Mononuclear cell (primary cell): ENCODE results near the gene WHRN. TPM values are rescaled to one million over a fixed set of nuclear protein-coding genes. Genes with fewer than 3 reads are reported as not detected.

Experiments
- H3K27me3 ChIP-seq: 2 replicates; pipeline ENCODE4 v1.6.0; 2011; ENCODE audit warnings: low read length, control low read depth; ENCODE audit not compliant: insufficient read depth
- H3K4me1 ChIP-seq: 2 replicates; pipeline ENCODE4 v1.5.1; 2011; ENCODE audit warnings: mild to moderate bottlenecking, low read length, control low read depth; ENCODE audit not compliant: insufficient read depth
- H3K4me3 ChIP-seq: 2 replicates; pipeline ENCODE4 v1.5.1; 2011; ENCODE audit warnings: mild to moderate bottlenecking, low read length, moderate library complexity
- H3K9me3 ChIP-seq: 2 replicates; pipeline ENCODE4 v1.5.1; 2011; ENCODE audit warnings: low read depth, mild to moderate bottlenecking, control low read depth, low read length
- total RNA-seq: library from RNA; depleted of rRNA; stranded (reverse); fragments of >200 nt; gene quantifications from one replicate; pipeline ENCODE4 v1.2.3, GENCODE V29; 2012

Gene WHRN
- total RNA-seq, 1 donor: 4.7 TPM

DNA sequence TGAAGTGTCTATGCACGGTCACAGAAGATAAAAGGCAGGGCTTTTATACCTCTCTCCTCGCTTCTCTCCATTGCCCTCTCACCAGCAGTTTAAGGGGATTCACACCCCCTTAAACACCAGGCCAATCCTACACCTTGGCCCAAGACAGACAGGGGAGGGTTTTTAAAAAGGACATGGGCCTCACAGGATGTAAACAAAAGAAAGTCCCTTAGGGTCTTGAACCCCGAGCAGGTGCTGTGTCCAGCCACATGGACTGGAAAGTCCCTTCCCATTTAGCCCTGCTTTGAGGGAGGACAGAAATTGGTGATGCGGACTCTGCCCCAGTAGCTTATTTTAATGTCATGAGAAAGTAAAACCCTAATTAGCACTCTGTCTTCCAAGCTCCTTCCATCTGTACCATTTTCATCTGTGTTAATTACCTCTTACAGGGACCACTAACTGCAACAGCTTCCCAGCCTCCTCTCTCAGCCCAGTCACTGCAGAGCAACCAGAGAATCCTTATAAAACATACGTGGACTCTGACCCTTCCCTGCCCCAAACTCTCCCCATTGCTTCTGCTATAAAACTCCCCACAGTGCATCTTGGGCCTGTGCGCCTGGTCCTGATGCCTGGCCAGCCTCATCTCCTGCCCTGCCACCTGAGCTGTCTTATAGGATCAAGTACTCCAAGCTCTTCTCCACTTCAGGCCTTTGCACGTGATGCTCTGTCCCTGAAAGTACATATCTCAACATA lies 16.7 kb downstream of the WHRN start:
- H3K4me3 ChIP-seq: no peak overlapping the region
- peaks cover 8% of the 10 kb centered on the region for H3K4me1 ChIP-seq
- H3K27me3 ChIP-seq: no peaks in the 10 kb centered on the region
- H3K9me3 ChIP-seq: no peaks in the 10 kb centered on the region

- H3K4me1 ChIP-seq: peaks cover 10% of the 10 kb centered on the region
- no peak overlapping the region for H3K4me3 ChIP-seq
- no peaks in the 10 kb centered on the region for H3K27me3 ChIP-seq
- H3K9me3 ChIP-seq: no peaks in the 10 kb centered on the region
Observed at GRCh38 chr9:114487607-114488300, 17.5 kb downstream of the WHRN start.

- Histone ChIP-seq H3K9me3 (no peaks in the 10 kb centered on the region), H3K4me3 (no peak overlapping the region), H3K4me1 (peaks cover 21% of the 10 kb centered on the region), H3K27me3 (no peaks in the 10 kb centered on the region)
Observed at GRCh38 chr9:114486205-114486963, 18.9 kb downstream of the WHRN start.

DNA sequence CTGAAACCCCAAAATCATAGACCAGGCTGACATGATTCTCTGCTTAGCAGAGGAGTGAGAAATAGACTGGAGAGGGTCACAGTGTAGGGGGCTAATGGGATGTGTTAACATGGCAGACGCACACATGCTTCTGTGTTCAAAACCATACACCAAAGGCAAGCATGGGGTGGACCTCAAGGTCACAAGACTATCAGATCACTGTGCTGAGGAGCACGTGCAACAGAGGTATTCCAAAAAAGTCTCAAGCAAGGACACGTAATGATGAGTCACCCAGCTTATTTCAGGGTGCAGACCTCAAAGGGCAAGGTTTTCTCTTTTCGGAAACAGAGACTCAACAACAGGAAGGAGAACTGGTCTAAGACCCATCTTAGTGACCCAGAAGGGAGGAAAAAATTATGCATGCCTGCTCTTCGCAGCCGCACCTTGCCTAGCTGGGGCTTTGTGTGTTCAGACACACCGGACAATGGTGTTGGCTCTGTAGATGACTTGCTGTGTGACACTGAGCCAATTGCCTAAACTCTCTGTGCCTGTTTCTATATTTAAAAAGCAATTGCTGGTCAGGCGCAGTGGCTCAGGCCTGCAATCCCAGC lies 20.3 kb downstream of the WHRN start:
- Histone ChIP-seq H3K9me3 (no peaks in the 10 kb centered on the region), H3K4me1 (peaks cover 35% of the 10 kb centered on the region), H3K27me3 (no peaks in the 10 kb centered on the region), H3K4me3 (no peak overlapping the region)

DNA sequence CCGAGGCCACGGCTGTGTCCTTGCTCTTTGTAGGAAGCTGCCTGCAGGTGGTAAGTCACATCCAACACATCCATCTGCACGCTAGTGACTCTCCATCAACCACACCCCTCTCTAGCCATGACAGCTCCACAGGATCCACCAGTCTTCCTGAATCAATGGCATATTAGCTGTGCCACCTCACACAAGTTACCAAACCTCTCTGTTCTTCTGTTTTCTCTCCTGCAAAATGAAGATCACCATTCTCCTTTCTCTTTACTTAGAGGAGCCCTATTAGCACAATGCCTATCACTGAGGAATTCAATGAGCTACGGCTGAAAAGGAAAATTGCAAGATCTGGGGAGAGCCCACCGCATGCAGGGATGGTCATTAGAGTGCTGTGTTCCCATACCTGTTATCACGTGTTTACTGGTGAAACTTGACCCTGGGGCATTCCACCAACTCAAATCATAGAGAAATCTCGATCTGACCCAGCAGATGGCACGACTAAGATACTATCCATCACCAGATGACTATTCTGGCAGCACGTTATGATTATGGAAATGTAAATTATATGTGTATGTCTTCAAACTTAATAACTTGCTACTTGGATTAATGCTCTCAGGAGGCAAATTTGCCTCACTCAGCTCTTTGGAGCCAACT lies 20.9 kb downstream of the WHRN start:
- Histone ChIP-seq H3K9me3 (no peaks in the 10 kb centered on the region), H3K4me3 (no peak overlapping the region), H3K27me3 (no peaks in the 10 kb centered on the region), H3K4me1 (peaks cover 35% of the 10 kb centered on the region)

- peaks cover 35% of the 10 kb centered on the region for H3K4me1 ChIP-seq
- H3K9me3 ChIP-seq: no peaks in the 10 kb centered on the region
- H3K4me3 ChIP-seq: no peak overlapping the region
- H3K27me3 ChIP-seq: no peaks in the 10 kb centered on the region
Observed at GRCh38 chr9:114483499-114483898, 21.8 kb downstream of the WHRN start.

DNA sequence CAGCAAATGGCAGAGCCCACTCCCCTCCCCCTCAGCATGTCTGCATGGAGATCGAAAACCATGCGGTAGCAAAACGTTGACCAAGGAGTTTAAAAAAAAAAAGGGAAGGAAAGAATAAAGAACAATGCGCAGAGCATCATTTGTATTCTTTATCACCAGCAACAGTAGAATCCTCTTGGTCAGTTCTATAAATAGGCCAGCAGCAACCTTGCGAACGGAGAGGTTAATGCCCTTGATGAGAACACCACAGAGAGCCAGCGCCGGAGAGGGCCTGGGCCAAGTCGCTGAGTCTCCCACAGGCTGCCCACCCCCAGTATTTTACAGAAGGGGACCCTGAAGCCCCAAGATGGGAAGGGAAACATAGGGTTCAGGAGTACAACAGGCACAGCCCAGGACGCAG lies 22.7 kb downstream of the WHRN start:
- no peaks in the 10 kb centered on the region for H3K9me3 ChIP-seq
- no peaks in the 10 kb centered on the region for H3K27me3 ChIP-seq
- peaks cover 35% of the 10 kb centered on the region for H3K4me1 ChIP-seq
- H3K4me3 ChIP-seq: no peak overlapping the region

DNA sequence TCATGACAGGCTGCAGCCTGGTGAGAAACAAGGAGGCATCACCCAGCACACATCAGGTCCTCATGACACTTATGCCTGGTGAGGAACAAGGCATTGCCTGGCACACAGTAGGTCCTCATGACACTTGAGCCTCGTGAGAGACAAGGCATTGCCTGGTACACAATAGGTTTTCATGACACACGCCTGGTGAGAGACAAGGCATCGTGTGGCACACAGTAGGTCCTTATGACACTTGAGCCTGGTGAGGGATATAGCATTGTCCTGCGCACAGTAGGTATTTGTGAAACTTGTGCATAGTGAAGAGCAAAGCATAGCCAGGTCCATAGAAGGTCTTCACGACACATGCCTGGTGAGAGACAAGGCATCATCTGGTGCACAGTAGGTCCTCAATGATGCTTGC lies 23.5 kb downstream of the WHRN start:
- peaks cover 35% of the 10 kb centered on the region for H3K4me1 ChIP-seq
- H3K27me3 ChIP-seq: no peaks in the 10 kb centered on the region
- H3K9me3 ChIP-seq: no peaks in the 10 kb centered on the region

GRCh38 chr9:114480746-114481435 lies 24.4 kb downstream of the WHRN start:
- no peaks in the 10 kb centered on the region for H3K9me3 ChIP-seq
- H3K4me1 ChIP-seq: peaks cover 35% of the 10 kb centered on the region
- no peaks in the 10 kb centered on the region for H3K27me3 ChIP-seq
- no peak overlapping the region for H3K4me3 ChIP-seq

More for the DNA sequence above, 23.5 kb downstream of the WHRN start:
- H3K4me3 ChIP-seq: no peak overlapping the region

- peaks cover 35% of the 10 kb centered on the region for H3K4me1 ChIP-seq
- no peaks in the 10 kb centered on the region for H3K27me3 ChIP-seq
- H3K9me3 ChIP-seq: no peaks in the 10 kb centered on the region
- H3K4me3 ChIP-seq: no peak overlapping the region
Observed at GRCh38 chr9:114478871-114479270, 26.4 kb downstream of the WHRN start.

- Histone ChIP-seq H3K4me1 (peaks cover 35% of the 10 kb centered on the region), H3K4me3 (no peak overlapping the region), H3K27me3 (no peaks in the 10 kb centered on the region), H3K9me3 (no peaks in the 10 kb centered on the region)
Observed at GRCh38 chr9:114478459-114478858, 26.8 kb downstream of the WHRN start.

- Histone ChIP-seq H3K27me3 (no peaks in the 10 kb centered on the region), H3K9me3 (no peaks in the 10 kb centered on the region)
Observed at GRCh38 chr9:114477642-114478041, 27.6 kb downstream of the WHRN start.

DNA sequence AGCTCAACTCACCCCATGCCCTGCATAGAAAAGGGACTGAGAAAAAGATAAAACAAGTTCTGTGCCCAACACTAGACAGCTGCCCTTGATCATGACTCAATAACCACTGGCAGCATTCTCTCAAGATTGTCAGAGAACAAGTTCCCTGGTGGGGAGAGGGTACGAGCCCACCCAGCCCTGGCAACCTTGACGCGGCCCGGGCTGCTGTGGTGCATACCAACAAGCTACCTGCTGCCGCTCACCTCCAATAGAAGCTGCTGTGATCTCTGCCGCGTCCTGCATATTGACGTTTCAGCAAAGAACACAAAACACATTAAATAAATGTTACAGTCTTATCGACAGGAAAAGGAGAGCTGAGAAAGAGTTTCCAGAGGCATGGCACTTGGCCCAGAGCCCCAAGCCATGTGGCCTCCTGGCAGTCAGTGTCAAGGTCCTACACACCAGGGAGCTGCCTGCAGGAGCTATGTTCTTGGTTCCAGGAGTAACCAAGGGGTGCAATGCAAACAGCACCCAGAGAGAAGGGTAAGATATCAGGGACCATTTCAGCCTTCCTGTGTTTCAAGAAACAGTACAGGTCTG lies 28.3 kb downstream of the WHRN start:
- peaks cover 25% of the 10 kb centered on the region for H3K4me1 ChIP-seq
- no peaks in the 10 kb centered on the region for H3K27me3 ChIP-seq
- no peaks in the 10 kb centered on the region for H3K9me3 ChIP-seq
- no peak overlapping the region for H3K4me3 ChIP-seq

More at GRCh38 chr9:114477642-114478041, 27.6 kb downstream of the WHRN start:
- H3K4me3 ChIP-seq: no peak overlapping the region
- peaks cover 32% of the 10 kb centered on the region for H3K4me1 ChIP-seq
